GM06990 (cell line): ENCODE results near the gene PNPLA2.

Source experiments
- DNase-seq: peaks from one replicate; pipeline ENCODE4 v3.0.0-alpha.2; 2011; ENCODE audit not compliant: insufficient read length; ENCODE audit errors: extremely low read depth
- H3K27me3 ChIP-seq: replicated peaks from 2 replicates; pipeline ENCODE4 v1.6.0; 2011; ENCODE audit warnings: low read length; ENCODE audit not compliant: control insufficient read depth, insufficient read depth
- H3K36me3 ChIP-seq: 2 replicates; pipeline ENCODE4 v1.5.1; 2011; ENCODE audit warnings: low read length; ENCODE audit not compliant: control insufficient read depth, insufficient read depth
- H3K4me3 ChIP-seq: replicated peaks from 2 replicates; pipeline ENCODE4 v1.5.1; 2011; ENCODE audit warnings: low read depth, mild to moderate bottlenecking, control low read depth, low read length
- CTCF ChIP-seq: IDR thresholded peaks from 2 replicates; pipeline ENCODE4 v1.5.1; 2011; ENCODE audit warnings: low read length, control low read depth, mild to moderate bottlenecking, inconsistent platforms; ENCODE audit not compliant: insufficient read depth, poor library complexity, severe bottlenecking

PNPLA2 gene

DNA sequence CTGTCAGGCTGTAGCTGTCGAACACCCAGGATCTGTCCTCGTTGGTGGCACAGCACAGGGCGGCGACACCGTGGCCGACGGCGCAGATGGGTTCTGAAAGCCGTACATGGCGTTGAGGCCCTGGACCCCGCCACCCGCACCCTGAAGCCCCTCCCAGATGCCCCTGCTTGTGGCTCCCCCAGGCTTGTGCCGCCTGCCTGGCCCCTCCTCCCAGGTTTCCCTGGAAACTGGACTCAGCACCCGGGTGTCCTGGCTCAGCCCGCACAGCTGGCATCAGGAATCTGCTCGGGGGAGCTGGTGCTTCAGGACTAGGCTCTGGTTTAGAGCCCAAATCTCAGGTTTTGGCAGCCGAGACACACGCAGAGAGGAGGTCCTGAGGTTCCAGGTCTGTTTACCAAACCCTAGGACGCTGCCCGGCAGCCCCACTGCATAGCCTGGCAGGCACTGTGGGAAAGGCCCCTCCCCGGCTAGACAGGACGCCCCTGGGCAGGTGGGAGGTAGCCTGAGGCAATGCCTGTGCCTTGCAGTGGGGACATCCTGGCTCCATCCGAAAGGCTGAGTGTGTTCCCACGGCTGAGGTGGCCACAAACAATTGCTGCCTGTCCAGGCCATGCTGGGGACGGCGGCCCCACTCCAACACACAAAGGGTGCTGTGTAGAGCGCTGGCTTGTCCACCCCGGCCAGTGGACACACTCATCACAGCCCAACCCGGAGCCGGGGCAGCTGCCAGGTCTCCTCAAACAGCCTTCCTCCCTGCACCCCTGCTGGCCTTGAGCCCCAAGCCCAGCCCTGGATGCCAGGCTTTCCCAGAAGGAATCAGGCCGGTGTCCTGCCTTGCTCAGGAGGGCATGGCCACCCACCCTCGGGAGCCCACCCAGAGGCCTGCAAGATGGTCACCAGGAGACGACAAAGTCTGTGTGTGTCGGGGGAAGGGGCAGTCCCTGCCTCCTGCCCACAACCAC is 46.0 kb upstream of the PNPLA2 start:
- Histone ChIP-seq H3K4me3 (no peak overlapping the region), H3K27me3 (no peaks in the 10 kb centered on the region), H3K36me3 (peaks cover 13% of the 10 kb centered on the region)
- no peak for DNase-seq
- TF ChIP-seq CTCF: no peak

DNA sequence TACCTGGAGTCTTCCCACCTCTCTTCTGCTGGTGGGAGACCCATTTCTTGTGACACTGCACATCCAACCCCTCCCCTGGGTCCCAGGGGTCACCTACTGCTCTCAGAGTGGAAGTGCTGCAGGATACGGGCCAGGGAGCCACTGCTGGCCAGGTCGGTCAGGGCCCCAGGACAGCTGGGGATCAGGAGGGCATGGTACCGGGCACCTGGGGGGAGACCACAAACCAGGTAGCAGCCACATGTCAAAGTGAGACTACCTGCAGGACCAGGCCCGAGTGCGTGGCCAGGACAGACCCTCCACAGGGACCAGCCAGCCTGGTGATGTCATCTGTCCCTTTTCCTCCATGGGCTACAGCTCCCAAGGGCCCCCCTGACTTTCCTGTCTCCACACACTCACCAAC is 45.3 kb upstream of the PNPLA2 start:
- no peaks in the 10 kb centered on the region for H3K27me3 ChIP-seq
- H3K4me3 ChIP-seq: no peak overlapping the region
- no peak for DNase-seq
- H3K36me3 ChIP-seq: peaks cover 13% of the 10 kb centered on the region
- no peak for TF ChIP-seq CTCF

DNA sequence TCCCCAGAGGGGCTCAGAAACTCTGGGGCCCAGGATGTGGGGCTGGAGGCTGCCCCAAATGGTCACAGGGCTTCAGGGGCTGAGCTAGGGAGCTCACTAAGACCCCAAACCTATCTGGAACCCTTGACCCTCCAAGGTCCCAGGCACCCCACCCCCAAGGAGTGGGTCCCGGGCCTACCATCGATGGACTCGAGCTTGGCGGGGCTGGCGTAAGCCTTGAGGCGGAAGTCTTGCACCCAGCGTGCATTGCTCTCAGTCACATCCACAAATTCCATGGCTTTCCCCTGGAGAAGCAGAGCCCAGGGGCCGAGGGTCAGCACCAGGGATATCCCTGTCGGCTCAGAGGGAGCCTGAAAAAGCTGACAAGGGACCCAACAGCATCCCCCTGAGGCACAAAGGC is 44.9 kb upstream of the PNPLA2 start:
- DNase-seq: no peak
- no peak overlapping the region for H3K4me3 ChIP-seq
- no peaks in the 10 kb centered on the region for H3K27me3 ChIP-seq
- peaks cover 13% of the 10 kb centered on the region for H3K36me3 ChIP-seq
- no peak for TF ChIP-seq CTCF

- TF ChIP-seq CTCF: no peak
- H3K36me3 ChIP-seq: peaks cover 12% of the 10 kb centered on the region
- no peak overlapping the region for H3K4me3 ChIP-seq
- H3K27me3 ChIP-seq: no peaks in the 10 kb centered on the region
- no peak for DNase-seq
These were observed 43.7 kb upstream of the PNPLA2 start for GRCh38 chr11:774873-775592.

GRCh38 chr11:776263-776560 is 42.5 kb upstream of the PNPLA2 start:
- TF ChIP-seq CTCF: no peak
- Histone ChIP-seq H3K27me3 (no peaks in the 10 kb centered on the region), H3K4me3 (peak overlapping the region; percentile 90), H3K36me3 (peaks cover 8% of the 10 kb centered on the region)
- no peak for DNase-seq
